Muscle of leg (tissue), 11 donors: Measurements from ENCODE around the gene TRIM38. TPM values are rescaled to one million over a fixed set of nuclear protein-coding genes. Genes with fewer than 3 reads are reported as not detected.
A peak's percentile ranks its signal among the peaks of the same experiment; 100 is the strongest.

ENCODE experiments used
- DNase-seq: peaks from one replicate; pipeline ENCODE4 v3.0.0; 2013
- H3K27ac ChIP-seq: one replicate; pipeline ENCODE4 v1.5.1; 2013; ENCODE audit warnings: mild to moderate bottlenecking, low read length, control low read depth
- H3K27me3 ChIP-seq: one replicate; pipeline ENCODE4 v1.6.1; 2013; ENCODE audit warnings: low read length; ENCODE audit not compliant: control insufficient read depth, insufficient read depth
- H3K36me3 ChIP-seq: one replicate; pipeline ENCODE4 v1.6.1; 2013; ENCODE audit warnings: low read length; ENCODE audit not compliant: control insufficient read depth, insufficient read depth
- H3K4me1 ChIP-seq: one replicate; pipeline ENCODE4 v1.6.1; 2013; ENCODE audit warnings: low read length; ENCODE audit not compliant: control insufficient read depth, insufficient read depth
- H3K4me3 ChIP-seq: one replicate; pipeline ENCODE4 v1.5.1; 2013; ENCODE audit warnings: low read length, control low read depth
- H3K9me3 ChIP-seq: replicated peaks from 2 replicates; pipeline ENCODE4 v1.6.1; 2013; ENCODE audit warnings: low read depth, low read length; ENCODE audit not compliant: control insufficient read depth
- WGBS: methylation state at CpG from one replicate; pipeline ENCODE4 v1.1.5; 2013; ENCODE audit warnings: missing lambda C conversion rate; ENCODE audit not compliant: insufficient coverage; 5-methylcytosine and 5-hydroxymethylcytosine counted together
- polyA plus RNA-seq, 8 donors: library from polyadenylated mRNA; unstranded; fragments of 120-200 nt; gene quantifications; one replicate each; pipeline versions ENCODE4 v1.2.1 to v1.2.3, GENCODE V29; 2013; ENCODE audit warnings: inconsistent platforms in 1 of 8, low replicate concordance in 1 of 8; ENCODE audit not compliant: insufficient read length in 8 of 8, insufficient read depth in 1 of 8
- total RNA-seq: library from RNA; stranded (reverse); fragments of 120-200 nt; gene quantifications from one replicate; pipeline ENCODE4 v1.2.4, GENCODE V29; 2013

TRIM38 gene
- total and polyA plus RNA-seq, 9 donors, result 4.8 to 11.5 (median 6.2) TPM

DNA sequence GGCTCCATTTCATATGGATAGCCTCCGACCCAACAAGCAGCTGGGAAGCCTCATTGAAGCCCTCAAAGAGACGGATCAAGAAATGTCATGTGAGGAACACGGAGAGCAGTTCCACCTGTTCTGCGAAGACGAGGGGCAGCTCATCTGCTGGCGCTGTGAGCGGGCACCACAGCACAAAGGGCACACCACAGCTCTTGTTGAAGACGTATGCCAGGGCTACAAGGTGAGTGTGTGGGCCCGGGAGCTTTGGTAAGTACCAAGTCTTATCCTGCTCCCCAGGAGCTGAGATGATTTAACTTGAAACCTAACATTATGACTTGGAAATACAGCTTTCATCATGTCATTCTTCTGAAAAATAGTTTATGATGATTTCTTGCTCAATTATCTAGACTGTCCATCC, 4.1 kb downstream of the TRIM38 start:
- Histone ChIP-seq H3K27me3 (no peaks in the 10 kb centered on the region), H3K27ac (no peak overlapping the region), H3K4me1 (peaks cover 19% of the 10 kb centered on the region), H3K36me3 (peaks cover 48% of the 10 kb centered on the region), H3K4me3 (no peak overlapping the region), H3K9me3 (no peaks in the 10 kb centered on the region)
- DNase-seq, result no peak
- WGBS, result 93% methylated on average over 7 of the region's 9 CpGs

DNA sequence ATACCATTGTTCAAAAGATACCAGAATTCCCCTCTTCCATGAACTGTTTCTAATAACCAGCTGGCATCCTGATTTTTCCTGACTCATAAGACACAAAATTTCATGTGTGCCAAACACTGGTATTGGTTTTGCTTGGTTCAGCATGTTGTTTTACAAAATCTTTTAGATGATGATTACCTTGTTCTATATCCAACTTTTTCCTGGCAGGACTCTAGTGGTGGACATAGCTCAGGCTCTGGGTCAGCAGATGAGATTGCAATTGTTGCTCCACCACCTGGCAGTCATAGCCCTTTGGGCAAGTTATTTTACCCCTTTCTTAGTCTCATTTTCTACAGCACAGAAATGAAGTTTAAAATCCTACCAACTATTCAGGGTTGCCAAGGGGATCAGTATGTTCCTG, 6.2 kb downstream of the TRIM38 start:
- Histone ChIP-seq H3K4me1 (peaks cover 8% of the 10 kb centered on the region), H3K27ac (no peak overlapping the region), H3K9me3 (no peaks in the 10 kb centered on the region), H3K4me3 (no peak overlapping the region), H3K36me3 (peaks cover 64% of the 10 kb centered on the region), H3K27me3 (no peaks in the 10 kb centered on the region)
- no peak for DNase-seq

DNA sequence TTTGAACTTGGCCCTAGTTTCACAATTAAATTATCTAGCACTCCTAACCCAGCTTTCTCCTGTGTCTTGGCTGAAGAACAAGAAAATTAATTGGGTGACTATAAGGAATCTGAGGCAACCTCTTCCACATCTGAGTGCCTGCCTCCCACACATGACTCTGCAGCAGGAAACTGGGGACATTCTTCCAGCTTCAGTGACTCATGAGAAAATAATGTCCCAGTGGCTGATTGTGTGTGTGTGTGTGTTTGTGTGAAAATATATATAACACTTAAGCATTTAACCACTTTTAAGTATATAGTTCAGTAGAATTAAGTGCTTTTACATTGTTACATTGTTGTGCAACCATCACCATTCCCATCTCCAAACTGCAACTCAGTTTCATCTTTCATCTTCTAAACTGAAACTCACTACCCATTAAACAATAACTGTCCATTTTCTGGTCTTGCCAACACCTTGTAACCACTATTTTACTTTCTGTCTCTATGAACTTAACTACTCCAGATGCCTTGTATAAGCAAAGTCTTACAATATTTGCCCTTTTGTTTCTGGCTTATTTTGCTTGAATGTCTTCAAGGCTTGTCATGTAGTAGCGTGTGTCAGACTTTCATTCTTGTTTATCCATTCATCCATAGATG, 8.7 kb downstream of the TRIM38 start:
- Histone ChIP-seq H3K4me3 (no peak overlapping the region), H3K36me3 (peaks cover 69% of the 10 kb centered on the region), H3K9me3 (no peaks in the 10 kb centered on the region), H3K27me3 (no peaks in the 10 kb centered on the region), H3K27ac (no peak overlapping the region), H3K4me1 (peaks cover 5% of the 10 kb centered on the region)
- WGBS, result no CpG with 5 or more reads among the region's 1 CpG
- peak; percentile 22 for DNase-seq

DNA sequence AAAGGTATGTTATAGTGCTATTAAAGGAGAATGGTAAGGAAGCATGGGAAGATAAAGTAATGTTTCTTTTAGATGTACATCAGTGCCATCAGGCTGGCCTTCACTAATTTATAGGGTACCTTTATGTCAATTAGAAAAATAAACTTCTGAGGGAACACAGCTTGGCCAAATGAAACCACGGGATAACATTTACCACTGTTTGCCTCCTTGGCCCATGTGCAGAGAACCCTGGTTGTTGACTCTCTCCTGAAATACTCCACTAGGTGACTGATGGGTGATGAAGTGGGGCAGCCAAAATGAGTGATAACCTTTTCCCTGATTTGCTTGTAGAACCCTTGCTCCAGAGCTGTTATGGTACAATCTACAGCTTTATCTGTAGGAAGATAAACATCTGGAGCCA, 9.5 kb downstream of the TRIM38 start:
- peaks cover 67% of the 10 kb centered on the region for H3K36me3 ChIP-seq
- H3K4me3 ChIP-seq, result no peak overlapping the region
- H3K9me3 ChIP-seq, result no peaks in the 10 kb centered on the region
- H3K27me3 ChIP-seq, result no peaks in the 10 kb centered on the region
- no peak overlapping the region for H3K27ac ChIP-seq
- H3K4me1 ChIP-seq, result no peaks in the 10 kb centered on the region
- no peak for DNase-seq
- WGBS, result no CpG with 5 or more reads among the region's 1 CpG

DNA sequence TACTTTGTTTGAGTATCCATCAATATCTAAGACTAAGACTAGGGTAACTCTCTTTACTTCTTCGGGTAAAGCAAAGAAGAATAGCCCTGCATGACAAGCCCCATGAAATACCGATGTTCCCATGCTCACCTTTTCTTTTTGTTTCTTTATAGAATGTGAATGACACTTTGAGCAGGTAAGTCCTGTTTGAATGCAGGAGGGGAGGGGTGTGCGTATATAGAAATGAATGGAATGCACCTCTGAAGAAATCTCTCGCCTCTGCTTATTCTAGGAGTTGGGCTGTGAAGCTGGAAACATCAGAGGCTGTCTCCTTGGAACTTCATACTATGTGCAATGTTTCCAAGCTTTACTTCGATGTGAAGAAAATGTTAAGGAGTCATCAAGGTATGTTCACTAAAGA, 10.3 kb downstream of the TRIM38 start:
- Histone ChIP-seq H3K4me1 (no peaks in the 10 kb centered on the region), H3K4me3 (no peak overlapping the region), H3K27ac (no peak overlapping the region), H3K36me3 (peaks cover 63% of the 10 kb centered on the region), H3K9me3 (no peaks in the 10 kb centered on the region), H3K27me3 (no peaks in the 10 kb centered on the region)
- DNase-seq, result no peak
- WGBS, result 90% methylated on average over 2 of the region's 5 CpGs

DNA sequence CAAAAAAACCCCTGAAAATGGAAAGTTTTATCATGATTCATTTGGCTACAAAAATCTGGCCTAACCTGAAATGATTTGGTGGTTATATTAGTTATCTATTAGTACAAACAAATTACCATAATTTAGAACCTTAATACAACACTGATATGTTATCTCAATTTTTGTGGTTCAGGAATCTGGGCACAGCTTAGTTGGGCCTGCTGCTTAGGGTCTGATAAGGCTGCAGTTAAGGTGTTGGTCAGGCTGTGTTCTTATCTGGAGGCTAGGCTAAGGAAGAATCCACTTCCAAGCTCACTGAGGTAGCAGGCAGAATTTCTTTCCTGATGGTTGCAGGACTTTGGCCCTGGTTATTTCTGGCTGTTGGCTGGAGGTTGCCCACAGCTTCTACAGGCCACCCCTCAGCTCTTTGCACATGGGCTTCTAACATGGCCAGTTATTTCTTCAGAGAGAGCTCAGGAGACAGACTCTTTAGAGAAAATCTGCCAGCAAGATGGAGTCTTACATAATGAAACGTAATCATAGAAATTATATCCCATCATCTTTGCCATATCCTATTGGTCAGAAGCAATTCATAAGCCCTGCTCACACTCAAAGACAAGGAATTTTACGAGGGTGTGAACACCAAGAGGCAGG, 11.4 kb downstream of the TRIM38 start:
- WGBS, result no CpG with 5 or more reads among the region's 2 CpGs
- H3K4me3 ChIP-seq, result no peak overlapping the region
- no peak for DNase-seq
- peaks cover 63% of the 10 kb centered on the region for H3K36me3 ChIP-seq
- no peak overlapping the region for H3K27ac ChIP-seq
- no peaks in the 10 kb centered on the region for H3K9me3 ChIP-seq
- H3K4me1 ChIP-seq, result no peaks in the 10 kb centered on the region
- no peaks in the 10 kb centered on the region for H3K27me3 ChIP-seq

DNA sequence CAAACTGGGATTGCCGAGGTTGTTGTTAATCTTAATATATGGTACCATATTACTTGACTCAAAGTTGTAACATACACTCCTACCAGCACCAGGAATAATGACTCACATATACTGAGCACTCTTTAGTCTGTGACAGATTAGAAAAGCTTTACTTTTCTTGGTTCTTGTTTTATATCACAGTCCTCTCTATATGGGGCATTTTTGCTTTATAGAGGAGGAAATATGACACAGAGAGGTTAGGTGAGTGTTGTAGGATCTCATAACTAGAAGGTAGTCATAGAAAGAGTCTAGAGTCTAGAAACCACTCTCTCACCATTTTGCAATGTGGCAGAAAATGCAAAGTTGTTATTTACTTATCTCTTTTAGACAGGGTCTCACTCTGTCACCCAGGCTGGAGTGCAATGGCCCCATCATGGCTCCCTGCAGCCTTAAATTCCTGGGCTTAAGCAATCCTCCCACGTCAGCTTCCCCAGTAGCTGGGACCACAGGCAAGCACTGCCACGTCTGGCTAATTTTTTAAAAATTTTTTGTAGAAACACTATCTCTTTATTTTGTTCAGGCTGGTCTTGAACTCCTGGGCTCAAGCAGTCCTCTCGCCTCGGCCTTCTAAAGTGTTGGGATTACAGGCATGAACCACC, 13.4 kb downstream of the TRIM38 start:
- no peaks in the 10 kb centered on the region for H3K4me1 ChIP-seq
- DNase-seq, result no peak
- H3K4me3 ChIP-seq, result no peak overlapping the region
- H3K27ac ChIP-seq, result no peak overlapping the region
- peaks cover 52% of the 10 kb centered on the region for H3K36me3 ChIP-seq
- no peaks in the 10 kb centered on the region for H3K27me3 ChIP-seq
- 100% methylated on average over 1 of the region's 5 CpGs for WGBS
- H3K9me3 ChIP-seq, result no peaks in the 10 kb centered on the region

DNA sequence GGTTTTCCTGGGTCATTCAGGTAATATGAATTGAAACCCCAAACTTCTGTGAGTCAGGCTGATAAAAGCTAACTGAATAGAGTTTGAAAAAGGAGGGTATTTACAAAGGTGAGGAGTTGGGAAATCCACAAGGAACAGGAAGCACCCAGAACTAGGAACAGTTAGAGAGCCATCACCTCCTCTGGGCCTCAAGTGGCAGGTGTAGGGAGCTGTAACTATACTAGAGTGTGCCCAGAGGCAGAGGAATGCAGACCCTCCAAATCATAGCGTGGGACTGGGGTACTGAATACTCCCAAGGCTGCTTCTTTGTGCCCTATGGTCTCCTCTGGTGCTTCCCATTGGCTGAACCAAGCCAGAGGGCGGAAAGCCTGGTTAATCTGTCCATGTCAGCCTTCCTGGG, 18.3 kb downstream of the TRIM38 start:
- 86% methylated on average over 1 of the region's 2 CpGs for WGBS

DNA sequence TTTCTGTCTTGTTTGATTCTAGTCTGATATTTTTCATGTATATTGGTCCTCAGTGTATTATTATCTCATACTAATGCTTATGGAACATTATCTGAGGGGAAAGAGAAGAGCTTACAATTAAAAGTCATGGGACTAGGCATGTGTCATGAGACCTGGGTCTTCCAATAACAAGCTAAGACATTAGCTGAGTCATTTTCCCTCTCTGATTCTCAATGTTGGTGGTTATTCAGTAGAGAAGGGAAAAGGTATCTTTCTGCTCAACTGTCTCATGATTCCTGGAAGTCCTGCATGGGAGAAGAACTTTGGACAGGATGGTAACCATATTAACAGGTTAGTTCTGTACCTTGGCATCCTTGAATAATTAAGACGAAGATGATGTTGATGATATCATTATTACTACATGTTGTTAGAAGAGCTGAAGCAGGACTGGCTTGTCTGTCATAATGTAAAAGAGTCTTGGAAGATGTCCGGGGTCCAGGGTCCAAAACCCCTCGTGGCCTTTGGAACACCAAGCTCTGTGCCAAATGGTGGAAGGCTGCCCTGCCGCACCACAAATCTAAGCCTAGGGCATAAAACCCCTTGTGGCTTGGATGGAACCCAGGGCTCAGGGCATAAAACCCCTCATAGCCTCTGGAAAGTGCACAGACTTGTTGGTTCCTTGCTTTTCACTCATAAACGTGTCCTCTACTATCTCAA, 19.1 kb downstream of the TRIM38 start:
- no peaks in the 10 kb centered on the region for H3K9me3 ChIP-seq
- 95% methylated on average over 4 of the region's 5 CpGs for WGBS
- no peak overlapping the region for H3K27ac ChIP-seq
- DNase-seq, result no peak
- H3K27me3 ChIP-seq, result no peaks in the 10 kb centered on the region
- no peaks in the 10 kb centered on the region for H3K4me1 ChIP-seq
- no peak overlapping the region for H3K4me3 ChIP-seq
- H3K36me3 ChIP-seq, result peaks cover 52% of the 10 kb centered on the region

More for the DNA sequence above, 18.3 kb downstream of the TRIM38 start:
- Histone ChIP-seq H3K4me1 (no peaks in the 10 kb centered on the region), H3K27me3 (no peaks in the 10 kb centered on the region), H3K4me3 (no peak overlapping the region), H3K9me3 (no peaks in the 10 kb centered on the region), H3K36me3 (peaks cover 57% of the 10 kb centered on the region), H3K27ac (no peak overlapping the region)
- no peak for DNase-seq

DNA sequence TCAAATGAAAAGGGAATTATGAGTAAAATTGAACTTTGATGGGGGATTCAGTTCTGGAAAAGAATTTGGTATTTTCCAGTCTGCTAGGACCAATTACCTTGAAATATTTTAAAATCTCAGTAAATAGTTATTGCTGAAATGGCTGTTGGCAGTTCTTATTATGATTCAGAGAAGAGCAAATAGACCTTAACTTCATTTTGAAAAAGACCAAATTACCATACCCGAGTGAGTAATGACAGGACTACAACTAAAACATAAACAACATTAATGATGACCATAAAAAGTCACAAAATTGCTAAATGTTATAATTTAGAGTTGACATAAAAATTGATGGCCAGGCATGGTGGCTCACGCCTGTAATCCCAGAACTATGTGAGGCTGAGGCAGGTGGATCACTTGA, 21.7 kb downstream of the TRIM38 start:
- DNase-seq, result no peak
- H3K36me3 ChIP-seq, result peaks cover 50% of the 10 kb centered on the region
- H3K27me3 ChIP-seq, result no peaks in the 10 kb centered on the region
- no peaks in the 10 kb centered on the region for H3K9me3 ChIP-seq
- no peak overlapping the region for H3K4me3 ChIP-seq
- H3K27ac ChIP-seq, result no peak overlapping the region
- no peaks in the 10 kb centered on the region for H3K4me1 ChIP-seq
- WGBS, result no CpG with 5 or more reads among the region's 2 CpGs
